H9 (cell line): Measurements from ENCODE around the gene MYOM3. TPM values are rescaled to one million over a fixed set of nuclear protein-coding genes. Genes with fewer than 3 reads are reported as not detected.

ENCODE experiments used
- DNase-seq: peaks from one replicate; pipeline ENCODE4 v3.0.0-alpha.2; 2017
- H2AFZ ChIP-seq: one replicate; pipeline ENCODE4 v1.6.1; 2013; ENCODE audit warnings: mild to moderate bottlenecking, low read length, control low read depth, moderate library complexity
- H2AK5ac ChIP-seq: 2 replicates; pipeline ENCODE4 v1.6.1; 2013; ENCODE audit warnings: low read length, control low read depth, mixed read lengths; ENCODE audit not compliant: insufficient read length
- H2BK120ac ChIP-seq: one replicate; pipeline ENCODE4 v1.6.1; 2013; ENCODE audit warnings: low read depth, mild to moderate bottlenecking, low read length, control low read depth, inconsistent platforms; ENCODE audit not compliant: poor library complexity, severe bottlenecking
- H2BK12ac ChIP-seq: 2 replicates; pipeline ENCODE4 v1.6.1; 2013; ENCODE audit warnings: low read length, control low read depth, mixed read lengths, low read depth; ENCODE audit not compliant: insufficient read length
- H2BK15ac ChIP-seq: 2 replicates; pipeline ENCODE4 v1.6.1; 2013; ENCODE audit warnings: low read depth, low read length, control low read depth
- H2BK20ac ChIP-seq: one replicate; pipeline ENCODE4 v1.6.1; 2013; ENCODE audit warnings: low read depth, mild to moderate bottlenecking, low read length, control low read depth, inconsistent platforms; ENCODE audit not compliant: poor library complexity, severe bottlenecking
- H2BK5ac ChIP-seq: 2 replicates; pipeline ENCODE4 v1.6.1; 2013; ENCODE audit warnings: low read length, control low read depth, mixed read lengths; ENCODE audit not compliant: insufficient read length
- H3K14ac ChIP-seq: 2 replicates; pipeline ENCODE4 v1.6.1; 2013; ENCODE audit warnings: low read length, control low read depth; ENCODE audit not compliant: insufficient read depth
- H3K18ac ChIP-seq: 2 replicates; pipeline ENCODE4 v1.6.1; 2013; ENCODE audit warnings: low read depth, mild to moderate bottlenecking, mixed read lengths, low read length, control low read depth; ENCODE audit not compliant: insufficient read length
- H3K23ac ChIP-seq: 2 replicates; pipeline ENCODE4 v1.6.1; 2013; ENCODE audit warnings: low read length, control low read depth, mixed read lengths, low read depth; ENCODE audit not compliant: insufficient read length
- H3K23me2 ChIP-seq: 2 replicates; pipeline ENCODE4 v1.6.1; 2013; ENCODE audit warnings: low read depth, mild to moderate bottlenecking, mixed read lengths, low read length, control low read depth; ENCODE audit not compliant: insufficient read length, poor library complexity, severe bottlenecking
- H3K27ac ChIP-seq: 2 replicates; pipeline ENCODE4 v1.5.1; 2013; ENCODE audit warnings: low read length, control low read depth, mixed read lengths, low read depth; ENCODE audit not compliant: insufficient read length
- H3K27me3 ChIP-seq: 2 replicates; pipeline ENCODE4 v1.6.1; 2013; ENCODE audit warnings: low read length, control low read depth, inconsistent platforms; ENCODE audit not compliant: insufficient read depth
- H3K4ac ChIP-seq: 2 replicates; pipeline ENCODE4 v1.6.1; 2013; ENCODE audit warnings: low read depth, mild to moderate bottlenecking, control low read depth, inconsistent platforms, low read length, moderate library complexity
- H3K4me1 ChIP-seq: 2 replicates; pipeline ENCODE4 v1.6.1; 2013; ENCODE audit warnings: low read length, control low read depth, inconsistent platforms; ENCODE audit not compliant: insufficient read depth
- H3K4me2 ChIP-seq: 2 replicates; pipeline ENCODE4 v1.6.1; 2013; ENCODE audit warnings: low read length, control low read depth, mixed read lengths; ENCODE audit not compliant: insufficient read length, insufficient read depth
- H3K56ac ChIP-seq: 2 replicates; pipeline ENCODE4 v1.6.1; 2013; ENCODE audit warnings: low read depth, mild to moderate bottlenecking, mixed read lengths, low read length, control low read depth; ENCODE audit not compliant: insufficient read length
- H3K79me1 ChIP-seq: 2 replicates; pipeline ENCODE4 v1.6.1; 2013; ENCODE audit warnings: low read depth, mild to moderate bottlenecking, moderate library complexity, low read length, control low read depth, inconsistent platforms; ENCODE audit not compliant: insufficient read depth, poor library complexity, severe bottlenecking
- H3K79me2 ChIP-seq: 2 replicates; pipeline ENCODE4 v1.6.1; 2013; ENCODE audit warnings: low read length, control low read depth, inconsistent platforms; ENCODE audit not compliant: insufficient read depth
- H3K9ac ChIP-seq: 2 replicates; pipeline ENCODE4 v1.6.1; 2013; ENCODE audit warnings: low read length, control low read depth, mixed read lengths; ENCODE audit not compliant: insufficient read length; ENCODE audit errors: extremely low read depth
- H3K9me3 ChIP-seq: one replicate; pipeline ENCODE4 v1.6.1; 2013; ENCODE audit warnings: low read depth, low read length, inconsistent platforms; ENCODE audit not compliant: control insufficient read depth
- H3T11ph ChIP-seq: one replicate; pipeline ENCODE4 v1.6.1; 2013; ENCODE audit warnings: mild to moderate bottlenecking, low read length, control low read depth, inconsistent platforms
- H4K20me1 ChIP-seq: one replicate; pipeline ENCODE4 v1.6.1; 2013; ENCODE audit not compliant: control insufficient read depth, insufficient read length, insufficient read depth
- H4K5ac ChIP-seq: 2 replicates; pipeline ENCODE4 v1.6.1; 2013; ENCODE audit warnings: low read depth, mild to moderate bottlenecking, mixed read lengths, low read length, control low read depth; ENCODE audit not compliant: insufficient read length
- H4K8ac ChIP-seq: replicated peaks from 2 replicates; pipeline ENCODE4 v1.6.1; 2013; ENCODE audit warnings: low read length, control low read depth, mixed read lengths, low read depth; ENCODE audit not compliant: insufficient read length
- H4K91ac ChIP-seq: 2 replicates; pipeline ENCODE4 v1.6.1; 2013; ENCODE audit warnings: low read depth, mild to moderate bottlenecking, moderate library complexity, mixed read lengths, low read length, control low read depth; ENCODE audit not compliant: insufficient read length
- H3K27ac Mint-ChIP-seq, 3 experiments: 2 replicates in 2 of 3; 3 replicates in 1 of 3; pipeline ENCODE4 v1.8.0; 2020 to 2021; ENCODE audit warnings: mixed read lengths in 3 of 3, mild to moderate bottlenecking in 1 of 3, moderate library complexity in 1 of 3
- H3K27me3 Mint-ChIP-seq: 2 replicates; pipeline ENCODE4 v1.8.0; 2021; ENCODE audit warnings: low read depth, mild to moderate bottlenecking, moderate library complexity, mixed read lengths
- H3K36me3 Mint-ChIP-seq, 3 experiments: 2 replicates in 2 of 3; 3 replicates in 1 of 3; pipeline ENCODE4 v1.8.0; 2020 to 2021; ENCODE audit warnings: low read depth in 3 of 3, mixed read lengths in 3 of 3; ENCODE audit not compliant: insufficient read depth in 1 of 3
- H3K4me1 Mint-ChIP-seq, 2 experiments: 2 replicates each; pipeline ENCODE4 v1.8.0; 2020; ENCODE audit warnings: mixed read lengths in 2 of 2
- H3K4me3 Mint-ChIP-seq, 2 experiments: 2 replicates in 1 of 2; 3 replicates in 1 of 2; pipeline ENCODE4 v1.8.0; 2020 to 2021; ENCODE audit warnings: mild to moderate bottlenecking in 2 of 2, mixed read lengths in 2 of 2, moderate library complexity in 1 of 2
- H3K9me3 Mint-ChIP-seq, 2 experiments: 2 replicates in 1 of 2; 3 replicates in 1 of 2; pipeline ENCODE4 v1.8.0; 2020; ENCODE audit warnings: mild to moderate bottlenecking in 2 of 2, mixed read lengths in 2 of 2, moderate library complexity in 1 of 2
- CTCF ChIP-seq: fragments of 200-600 bp; sonication (generic); conservative IDR thresholded peaks from 3 replicates; pipeline ENCODE4 v1.8.0; 2021; ENCODE audit warnings: antibody characterized with exemption, mild to moderate bottlenecking
- WGBS: extraction: QIAGEN DNeasy Blood & Tissue Kit; methylation state at CpG from one replicate; pipeline ENCODE4 v1.1.7; 2013; ENCODE audit warnings: missing lambda C conversion rate, low lambda C conversion rate, mixed read lengths; ENCODE audit not compliant: insufficient read length; ENCODE audit errors: extremely low coverage; 5-methylcytosine and 5-hydroxymethylcytosine counted together
- total RNA-seq: library from RNA; stranded (reverse); gene quantifications from 2 replicates; pipeline ENCODE4 v1.2.1, GENCODE V29; 2021

MYOM3 gene
- total RNA-seq, 1 experiment from 2014 or later: 0.11 TPM

GRCh38 chr1:24126672-24127023 is 14.7 kb upstream of the MYOM3 start:
- no peak overlapping the region for H3K27ac ChIP-seq
- no peak overlapping the region for H2BK15ac ChIP-seq
- no peak overlapping the region for H3K14ac ChIP-seq
- no peak overlapping the region for H3K4me3 Mint-ChIP-seq
- H3K27me3 Mint-ChIP-seq: no peaks in the 10 kb centered on the region; the same call in 1 of the 2 replicates
- H3K23me2 ChIP-seq: no peaks in the 10 kb centered on the region
- no peak overlapping the region for H3K18ac ChIP-seq
- H3K4me1 ChIP-seq: no peaks in the 10 kb centered on the region
- no peak overlapping the region for H4K5ac ChIP-seq
- H4K20me1 ChIP-seq: no peaks in the 10 kb centered on the region
- H2BK120ac ChIP-seq: no peak overlapping the region
- H2BK20ac ChIP-seq: no peak overlapping the region
- peaks cover 13 to 15% of the 10 kb centered on the region in 2 experiments for H3K4me1 Mint-ChIP-seq
- no peak overlapping the region for H2BK5ac ChIP-seq
- H2BK12ac ChIP-seq: no peak overlapping the region
- no peak for TF ChIP-seq CTCF
- no peak overlapping the region for H2AFZ ChIP-seq
- H3K27ac Mint-ChIP-seq: no peak overlapping the region
- no peak overlapping the region for H4K91ac ChIP-seq
- no peaks in the 10 kb centered on the region for H3K27me3 ChIP-seq
- no peak overlapping the region for H3K4me2 ChIP-seq
- no peak overlapping the region for H3K23ac ChIP-seq
- WGBS: no CpG with 5 or more reads among the region's 5 CpGs
- H3T11ph ChIP-seq: no peak overlapping the region
- no peak overlapping the region for H3K4ac ChIP-seq
- H2AK5ac ChIP-seq: no peak overlapping the region
- no peaks in the 10 kb centered on the region for H3K79me1 ChIP-seq
- peaks cover 0 to 8% (median 2%) of the 10 kb centered on the region in 3 experiments; a peak in 1 of 7 replicates for H3K36me3 Mint-ChIP-seq
- no peak overlapping the region for H3K9ac ChIP-seq
- no peaks in the 10 kb centered on the region for H3K79me2 ChIP-seq
- H4K8ac ChIP-seq: no peak overlapping the region
- DNase-seq: no peak
- no peaks in the 10 kb centered on the region for H3K9me3 ChIP-seq
- H3K9me3 Mint-ChIP-seq: peaks cover 0 to 13% of the 10 kb centered on the region in 2 experiments; a peak in 2 of 5 replicates
- H3K56ac ChIP-seq: no peak overlapping the region
